Measurements from ENCODE around the gene TIAM2.

- TF ChIP-seq POLR2AphosphoS5 (IDR thresholded peaks at IDR 0.05; ENCODE audit: control insufficient read depth, insufficient read depth, low read depth, low read length) (no peak), ATF1 (CRISPR knock-in tag; IDR thresholded peaks at IDR 0.05) (no peak), ATF1 (tag; IDR thresholded peaks at IDR 0.05) (no peak), CTCF (IDR thresholded peaks at IDR 0.05 in 2 of 3, conservative IDR thresholded peaks at IDR 0.05 in 1 of 3; ENCODE audit: insufficient read depth in 2 of 3, low read depth in 1 of 3, low read length in 3 of 3) (no peak), FOXM1 (IDR thresholded peaks at IDR 0.05; ENCODE audit: low read depth) (no peak), FOXM1 (CRISPR knock-in tag; IDR thresholded peaks at IDR 0.05; ENCODE audit: low read depth) (no peak)
Observed at GRCh38 chr6:155040154-155040553, 45.0 kb downstream of the TIAM2 start.

Data from K562 (cell line).